Cardiac fibroblast (primary cell): Measurements from ENCODE around the gene NAA60.

Experiments used
- DNase-seq, 2 donors: peaks; one replicate each; pipeline versions ENCODE4 v3.0.0 to v3.0.0-alpha.2; 2010; ENCODE audit warnings: low read depth in 2 of 2
- H3K4me3 ChIP-seq, 2 donors: replicated peaks in 1 of 2; 1 replicate in 1 of 2; 2 replicates in 1 of 2; pipeline ENCODE4 v1.5.1; 2011; ENCODE audit warnings: low read depth in 2 of 2, low read length in 2 of 2, mild to moderate bottlenecking in 2 of 2, moderate library complexity in 1 of 2
- TF ChIP-seq, protein P1 (sequence below): IDR thresholded peaks from one replicate; pipeline ENCODE4 v1.5.1; 2011; ENCODE audit warnings: low read depth, mild to moderate bottlenecking, low read length, inconsistent platforms

NAA60 gene

DNA sequence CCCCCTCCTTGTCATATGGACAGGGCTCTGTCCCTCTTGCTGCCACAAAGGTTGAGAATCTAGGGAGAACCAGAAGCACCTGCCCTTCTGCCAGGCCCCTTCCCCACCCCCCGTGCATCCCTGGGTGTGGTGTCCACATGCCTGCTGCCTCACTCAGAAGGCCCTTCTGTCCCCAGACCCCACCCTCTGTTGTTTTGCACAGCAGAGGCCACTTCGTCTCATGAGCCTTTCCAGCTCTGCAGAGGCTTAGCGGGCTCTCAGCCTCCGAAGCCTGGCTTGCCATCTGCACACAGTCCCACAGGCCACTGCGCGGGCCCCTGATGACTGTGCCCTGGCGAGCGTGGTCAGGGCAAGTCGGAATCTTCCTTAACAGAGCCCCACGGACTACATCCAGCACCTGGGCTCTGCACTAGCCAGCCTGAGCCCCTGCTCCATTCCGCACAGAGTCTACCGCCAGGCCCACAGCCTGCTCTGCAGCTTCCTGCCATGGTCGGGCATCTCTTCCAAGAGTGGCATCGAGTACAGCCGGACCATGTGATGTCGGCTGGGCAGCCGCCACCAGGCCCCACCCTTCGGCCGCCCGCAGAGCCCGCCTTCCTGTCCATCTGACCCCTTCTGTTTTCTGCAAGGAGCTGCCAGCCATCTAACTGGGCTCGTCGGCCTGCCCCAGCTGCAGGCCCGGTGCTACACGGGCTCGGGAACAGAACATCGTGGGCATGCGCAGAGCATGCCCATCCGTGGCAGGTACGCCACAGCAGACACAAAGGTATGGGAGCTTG, 41.0 kb downstream of the NAA60 start:
- DNase-seq = no peak
- H3K4me3 ChIP-seq = no peak overlapping the region
- TF ChIP-seq, protein P1, sequence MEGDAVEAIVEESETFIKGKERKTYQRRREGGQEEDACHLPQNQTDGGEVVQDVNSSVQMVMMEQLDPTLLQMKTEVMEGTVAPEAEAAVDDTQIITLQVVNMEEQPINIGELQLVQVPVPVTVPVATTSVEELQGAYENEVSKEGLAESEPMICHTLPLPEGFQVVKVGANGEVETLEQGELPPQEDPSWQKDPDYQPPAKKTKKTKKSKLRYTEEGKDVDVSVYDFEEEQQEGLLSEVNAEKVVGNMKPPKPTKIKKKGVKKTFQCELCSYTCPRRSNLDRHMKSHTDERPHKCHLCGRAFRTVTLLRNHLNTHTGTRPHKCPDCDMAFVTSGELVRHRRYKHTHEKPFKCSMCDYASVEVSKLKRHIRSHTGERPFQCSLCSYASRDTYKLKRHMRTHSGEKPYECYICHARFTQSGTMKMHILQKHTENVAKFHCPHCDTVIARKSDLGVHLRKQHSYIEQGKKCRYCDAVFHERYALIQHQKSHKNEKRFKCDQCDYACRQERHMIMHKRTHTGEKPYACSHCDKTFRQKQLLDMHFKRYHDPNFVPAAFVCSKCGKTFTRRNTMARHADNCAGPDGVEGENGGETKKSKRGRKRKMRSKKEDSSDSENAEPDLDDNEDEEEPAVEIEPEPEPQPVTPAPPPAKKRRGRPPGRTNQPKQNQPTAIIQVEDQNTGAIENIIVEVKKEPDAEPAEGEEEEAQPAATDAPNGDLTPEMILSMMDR = no peak

DNA sequence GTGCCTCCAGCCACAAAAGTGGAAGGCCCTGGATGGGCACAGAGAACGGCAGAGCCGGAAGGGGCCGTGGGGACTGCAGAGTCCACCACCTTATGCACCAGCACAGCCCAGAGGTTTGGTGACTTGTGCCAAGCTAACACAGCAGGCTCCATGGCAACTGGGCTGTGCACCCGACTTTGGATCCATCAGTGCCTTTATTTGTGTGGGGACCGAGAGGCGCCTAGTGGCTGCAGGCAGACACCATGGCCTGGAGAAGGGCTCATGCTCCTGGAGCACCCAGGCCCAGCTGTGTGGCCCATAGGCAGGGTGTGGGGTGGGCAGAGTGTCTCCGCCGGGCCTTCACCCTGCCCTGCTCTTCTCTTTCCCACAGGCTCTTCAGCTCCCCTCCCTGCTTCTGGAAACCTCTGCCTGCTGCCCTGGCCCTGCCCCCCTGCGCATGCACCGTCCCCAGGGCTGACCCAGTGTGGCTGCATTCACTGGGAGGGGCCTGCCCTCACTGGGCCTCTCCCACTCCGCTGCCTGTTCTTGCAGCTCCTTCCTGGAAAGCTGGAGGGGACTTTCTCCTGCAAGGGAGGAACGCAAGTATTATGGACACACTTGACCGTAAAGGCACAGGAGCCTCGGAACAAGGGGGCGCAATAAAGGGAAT, 41.7 kb downstream of the NAA60 start:
- no peak overlapping the region for H3K4me3 ChIP-seq
- TF ChIP-seq, protein P1 = no peak
- DNase-seq = no peak

DNA sequence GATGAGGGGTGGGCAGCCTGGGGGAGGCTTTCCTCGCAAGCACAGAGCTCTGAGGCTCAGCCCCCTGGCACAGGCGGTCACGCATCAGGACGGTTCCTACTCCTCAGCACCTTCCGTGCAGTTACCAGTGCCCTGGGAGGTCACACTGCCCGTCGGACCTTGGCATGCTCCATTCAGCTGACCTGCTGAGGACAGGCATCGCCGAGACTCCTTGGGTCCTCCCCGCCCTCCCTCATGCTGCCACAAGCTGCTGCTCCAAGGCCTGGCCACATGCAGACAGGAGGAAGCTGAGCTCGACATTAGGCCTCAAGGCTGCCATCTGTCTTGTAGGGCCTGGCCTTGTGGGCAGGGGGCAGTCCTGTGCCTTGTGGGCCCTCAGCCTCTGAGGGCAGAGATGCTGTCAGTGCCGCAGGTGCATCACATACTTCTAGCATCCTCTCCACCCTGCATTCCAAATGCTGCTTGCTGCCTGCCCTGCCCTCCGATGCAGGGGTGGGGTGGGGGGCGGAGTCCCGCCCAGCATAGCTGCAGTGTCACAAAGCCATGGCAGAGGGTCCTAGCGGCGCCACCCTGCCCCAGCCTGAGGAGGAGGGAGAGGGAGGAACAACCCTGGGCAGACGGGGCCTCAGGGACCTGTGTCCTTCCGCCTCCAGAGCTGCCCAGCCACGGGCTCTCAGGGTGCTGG, 42.5 kb downstream of the NAA60 start:
- H3K4me3 ChIP-seq = no peak overlapping the region
- no peak for DNase-seq
- TF ChIP-seq, protein P1 = no peak

DNA sequence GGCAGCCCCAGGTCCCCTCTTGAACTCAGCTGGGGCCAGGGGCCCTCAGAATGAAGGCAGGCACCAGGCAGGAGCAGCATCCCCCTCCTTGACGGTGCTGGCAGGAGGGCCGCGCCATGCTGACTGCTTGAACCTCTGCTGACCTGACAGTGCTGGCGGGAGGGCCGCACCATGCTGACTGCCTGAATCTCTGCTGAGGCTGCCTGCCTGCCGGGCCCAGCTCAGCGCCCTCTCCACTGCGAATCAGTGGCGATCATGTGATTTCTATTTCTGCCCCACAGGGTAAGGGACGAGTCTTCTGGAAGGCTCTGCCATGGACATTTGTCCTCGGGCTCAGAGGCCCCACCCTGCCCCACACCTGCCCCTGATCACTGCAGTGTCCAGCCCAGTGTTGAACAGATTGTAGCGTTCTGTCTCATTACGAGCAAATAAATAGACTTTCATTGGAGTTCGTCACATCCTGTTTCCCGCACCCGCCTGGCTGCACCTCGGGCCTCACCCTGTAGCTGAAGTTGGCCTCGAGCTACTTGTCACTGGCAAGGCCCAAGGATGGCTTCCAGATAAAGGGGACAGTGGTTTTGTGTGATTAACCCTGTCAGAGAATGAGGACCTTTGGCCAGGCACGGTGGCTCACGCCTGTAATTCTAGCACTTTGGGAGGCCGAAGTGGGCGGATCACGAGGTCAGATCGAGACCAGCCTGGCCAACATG, 43.2 kb downstream of the NAA60 start:
- DNase-seq = no peak
- TF ChIP-seq, protein P1 = no peak

DNA sequence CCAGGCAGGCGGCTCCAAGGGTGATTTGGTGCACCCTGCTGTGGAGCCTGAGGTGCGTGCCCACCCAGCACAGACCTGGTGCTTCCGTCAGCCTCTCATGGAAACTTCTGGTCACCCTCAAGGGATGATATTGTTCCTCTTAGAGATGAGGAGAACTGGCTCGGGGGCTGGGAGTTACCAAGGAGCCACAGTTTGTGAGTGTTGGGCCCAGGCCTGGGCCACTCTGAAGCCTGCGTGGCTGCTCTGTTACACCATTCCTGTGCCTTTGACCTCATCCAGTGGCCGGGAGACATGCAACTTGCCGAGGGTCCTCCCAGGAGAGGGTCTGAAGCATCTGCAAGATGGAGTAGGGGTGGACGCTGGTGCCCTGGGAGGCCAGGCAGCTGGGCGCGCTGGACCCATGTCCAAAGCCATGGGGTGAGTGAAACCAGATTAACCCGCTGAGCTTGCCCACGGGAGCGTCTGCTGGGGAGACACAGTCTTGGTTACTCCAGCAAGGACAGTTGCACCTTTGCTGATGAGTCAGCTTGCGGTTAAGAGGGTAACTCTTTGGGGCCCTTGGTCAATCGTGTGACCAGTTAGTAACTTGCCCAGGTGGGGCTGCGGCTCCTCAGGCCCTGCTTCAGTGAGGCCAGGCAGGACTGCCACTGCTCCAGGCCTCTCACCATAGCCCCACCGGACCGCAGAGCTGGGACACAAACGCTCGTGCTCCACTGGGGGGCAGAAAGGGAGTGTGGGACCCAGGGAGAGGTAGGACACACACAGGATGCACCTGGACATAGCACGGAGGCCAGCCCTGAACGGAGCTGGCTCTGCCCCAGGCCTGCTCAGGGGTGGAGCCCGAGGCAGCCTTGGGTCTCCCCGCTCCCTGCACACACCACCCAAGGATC, 44.3 kb downstream of the NAA60 start:
- TF ChIP-seq, protein P1 = no peak
- DNase-seq = no peak
- H3K4me3 ChIP-seq = no peak overlapping the region

More for the DNA sequence above, 43.2 kb downstream of the NAA60 start:
- H3K4me3 ChIP-seq = no peak overlapping the region

DNA sequence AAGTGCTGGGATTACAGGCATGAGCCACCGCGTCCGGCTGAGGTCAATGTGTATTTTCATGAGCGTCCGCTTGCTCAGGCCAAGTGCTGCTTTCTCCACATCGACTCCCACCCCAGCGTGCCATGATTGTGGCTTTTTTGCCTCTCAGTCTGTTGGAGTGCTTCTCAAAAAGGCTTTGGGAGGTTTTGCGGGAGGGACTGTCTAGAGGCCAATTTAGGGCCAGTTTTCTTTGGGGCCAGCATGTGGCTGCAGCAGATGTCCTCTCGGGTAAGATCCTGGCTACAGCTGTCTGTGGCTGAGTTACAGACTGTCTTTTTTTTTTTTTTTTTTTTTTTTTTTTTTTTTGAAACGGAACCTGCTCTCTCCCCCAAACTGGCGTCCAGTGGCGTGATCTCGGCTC, 45.3 kb downstream of the NAA60 start:
- H3K4me3 ChIP-seq = no peak overlapping the region
- DNase-seq = no peak
- TF ChIP-seq, protein P1 = no peak
